ENCODE data around the gene JAML.

The JAML gene

DNA sequence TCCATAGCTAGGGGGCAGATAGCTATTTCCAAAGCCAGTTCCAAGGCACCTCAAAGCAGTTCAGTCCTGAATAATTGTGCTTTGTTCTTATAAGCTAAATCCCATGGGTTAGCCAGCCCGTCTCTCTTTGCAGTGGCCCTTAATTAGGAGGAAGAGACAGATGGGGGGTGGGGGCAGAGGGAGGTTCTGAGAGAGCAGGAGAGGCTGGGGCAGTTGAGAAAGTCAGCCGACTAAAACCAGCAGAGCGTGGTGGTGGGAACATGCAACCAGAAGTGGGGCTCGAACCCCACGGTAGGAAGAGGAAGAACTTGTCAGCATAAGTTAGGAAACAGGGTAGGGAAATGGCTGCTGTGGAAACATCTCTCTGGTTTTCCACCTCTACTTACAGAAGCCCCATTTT, 61.3 kb downstream of the JAML start:
- DNase-seq = no peak

- no peak for DNase-seq
These were observed 62.0 kb downstream of the JAML start for GRCh38 chr11:118162846-118163245.

GRCh38 chr11:118161786-118162185, 63.0 kb downstream of the JAML start:
- DNase-seq = no peak

DNA sequence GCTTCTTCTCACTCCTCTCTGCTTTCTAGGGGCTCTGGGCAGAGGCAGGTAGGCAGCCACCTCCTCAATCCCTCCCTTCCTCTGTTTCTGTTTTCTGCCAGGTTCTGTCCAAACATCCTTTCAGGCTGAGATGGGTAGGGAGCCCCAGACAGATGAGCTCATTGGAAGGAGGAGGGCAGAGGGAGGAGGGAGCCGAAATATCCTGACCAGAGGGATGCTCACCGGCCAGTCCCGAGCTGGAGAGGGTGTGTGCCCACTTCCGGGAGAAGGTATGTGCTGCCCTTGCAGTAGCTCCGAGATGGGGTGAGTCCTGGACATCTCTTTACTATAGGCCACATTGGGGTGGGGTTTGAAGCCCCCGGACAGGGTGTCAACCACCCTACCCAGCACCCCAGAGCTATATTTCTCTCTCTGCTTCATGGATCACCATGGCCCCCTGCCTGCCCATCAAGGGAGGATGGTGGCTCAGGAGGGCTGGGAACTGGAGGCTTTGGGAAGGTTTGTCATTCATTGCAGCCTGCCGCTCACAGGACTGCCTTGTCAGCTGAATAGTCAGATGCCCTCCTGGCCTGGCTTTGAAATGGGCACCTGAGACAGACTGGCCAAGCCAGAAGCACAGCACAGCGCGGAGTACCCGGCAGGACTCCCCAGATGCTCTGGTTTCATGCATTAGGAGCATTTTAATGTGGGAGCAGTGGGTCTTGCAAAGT, 67.5 kb downstream of the JAML start:
- DNase-seq = no peak

- no peak for DNase-seq
These were observed 68.2 kb downstream of the JAML start for GRCh38 chr11:118156531-118157185.

DNA sequence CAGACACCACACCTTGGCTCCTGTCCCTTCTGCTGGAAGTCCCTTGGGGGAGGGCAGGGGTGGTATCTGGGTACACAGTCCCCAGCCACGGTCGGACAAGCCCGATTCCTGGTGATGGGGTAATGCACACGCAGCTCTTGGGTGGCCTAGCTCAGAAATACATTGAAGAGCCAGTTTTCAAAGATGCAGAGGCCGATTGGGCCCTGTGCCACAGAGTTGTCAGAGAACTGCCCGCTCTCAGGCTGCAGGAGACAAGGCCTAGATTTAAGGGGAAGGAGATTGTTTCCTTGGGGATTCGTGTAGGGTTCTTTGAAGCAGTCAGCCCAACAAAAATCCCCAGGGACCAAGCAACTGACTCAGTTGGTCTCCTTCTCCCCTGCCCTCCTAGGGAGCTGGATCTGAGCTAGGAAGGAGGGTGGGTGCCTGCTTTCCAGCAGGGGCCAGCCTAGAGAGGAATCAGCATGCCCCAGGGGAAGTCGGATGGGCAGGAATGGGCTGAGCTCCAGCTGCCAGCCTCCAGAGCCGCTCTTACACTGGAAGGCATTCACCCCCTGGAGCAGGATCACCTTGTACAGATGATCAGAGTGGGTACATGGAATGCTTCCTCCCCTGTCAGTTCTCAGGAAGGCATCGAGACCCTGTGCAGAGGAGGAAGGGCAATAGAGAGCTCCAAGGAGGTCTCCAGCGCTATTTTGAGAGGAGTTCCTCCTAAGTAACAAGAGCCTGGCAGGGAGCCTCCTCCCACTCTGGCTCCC, 68.9 kb downstream of the JAML start:
- no peak for DNase-seq

- no peak for DNase-seq
These were observed 70.2 kb downstream of the JAML start for GRCh38 chr11:118154641-118155040.

DNA sequence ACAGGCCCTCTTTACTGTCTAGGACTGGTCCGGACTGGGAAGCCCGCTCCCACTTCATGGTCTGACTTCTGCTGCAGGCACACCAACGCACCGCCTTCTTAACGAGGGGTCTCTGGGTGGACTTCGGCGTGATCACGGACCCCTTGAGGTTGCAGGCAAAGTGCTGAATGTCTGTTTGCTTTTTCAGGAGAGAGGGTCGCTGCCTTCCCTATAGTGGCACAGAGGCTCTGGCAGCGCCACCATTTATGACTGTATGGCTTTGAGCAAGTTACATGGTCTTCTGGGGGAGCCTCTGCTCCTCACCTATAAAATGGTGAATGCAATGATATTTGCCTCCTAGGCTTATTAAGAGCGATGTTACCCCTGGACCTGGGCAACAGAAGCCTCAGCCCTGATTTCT, 70.8 kb downstream of the JAML start:
- DNase-seq = no peak

- DNase-seq = no peak
These were observed 71.3 kb downstream of the JAML start for GRCh38 chr11:118153516-118153915.

GRCh38 chr11:118152552-118153471, 72.0 kb downstream of the JAML start, which contains the start of gene SCN4B:
Gene SCN4B (minus strand): TSS chr11:118152823. CDS start chr11:118152673, 150 bp downstream.
- peak; percentile 23 for DNase-seq

GRCh38 chr11:118152020-118152551, 72.7 kb downstream of the JAML start:
- DNase-seq = no peak

GRCh38 chr11:118151431-118151830, 73.4 kb downstream of the JAML start:
- DNase-seq = no peak

DNA sequence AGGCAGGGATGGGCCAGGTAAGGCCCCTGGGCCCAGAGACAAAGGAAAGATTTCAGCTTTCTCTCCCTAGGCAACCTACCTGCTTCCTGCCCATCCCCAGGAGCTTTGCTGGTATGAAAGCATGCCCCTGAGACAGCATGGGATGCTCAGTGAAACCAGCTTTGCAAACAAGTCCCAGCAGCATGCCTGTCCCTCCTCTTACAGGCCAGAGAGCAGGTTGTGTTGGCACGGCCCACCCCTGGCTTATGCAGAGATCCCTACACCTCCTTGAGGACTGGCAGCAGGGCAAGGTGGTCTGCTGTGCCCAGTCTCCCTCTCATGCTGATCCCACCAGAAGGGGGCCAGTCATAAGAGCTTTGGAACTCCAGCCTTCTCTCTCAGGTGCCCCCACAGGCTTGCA, 75.3 kb downstream of the JAML start:
- DNase-seq = no peak

GRCh38 chr11:118148856-118149255, 76.0 kb downstream of the JAML start:
- DNase-seq = no peak

DNA sequence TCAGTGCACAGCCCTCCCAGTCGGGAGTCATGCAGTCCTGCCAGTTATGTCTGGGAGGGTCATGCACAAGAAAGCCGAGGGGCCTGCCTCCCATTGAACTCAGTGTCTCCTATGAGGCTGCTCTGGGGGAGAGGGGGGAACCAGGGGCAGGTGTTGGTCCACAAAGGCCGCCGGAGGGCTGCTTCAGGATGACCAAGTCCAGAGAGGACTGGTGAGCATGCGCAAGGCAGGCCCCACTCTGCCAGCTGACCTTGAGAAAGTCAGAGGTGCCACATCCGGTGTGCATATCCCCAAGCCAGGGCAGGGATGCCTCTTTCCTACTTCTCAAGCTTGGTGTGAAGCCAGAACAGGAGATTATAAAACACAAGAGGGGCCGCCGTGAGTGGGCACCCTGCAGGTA, 76.6 kb downstream of the JAML start:
- DNase-seq = no peak

DNA sequence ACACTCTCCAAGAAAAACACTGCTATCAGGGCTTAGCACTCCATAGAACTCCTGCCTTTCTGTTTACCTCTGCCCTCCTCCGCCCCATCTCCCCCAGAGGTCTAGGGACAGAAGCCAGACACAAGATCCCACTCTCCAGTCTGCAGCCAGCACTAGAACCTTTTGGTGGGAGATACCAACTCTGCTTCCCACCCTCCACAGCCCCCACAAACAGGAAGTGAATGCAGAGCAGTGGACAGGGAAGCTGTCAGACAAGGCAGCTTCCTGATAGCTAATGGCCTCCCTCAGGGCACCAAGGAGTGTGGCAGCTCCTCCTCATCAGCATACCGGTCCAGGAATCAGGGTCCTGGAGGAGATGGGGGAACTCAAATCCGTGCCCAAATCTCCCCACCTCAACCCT, 77.3 kb downstream of the JAML start:
- DNase-seq = no peak

- DNase-seq = no peak
These were observed 78.3 kb downstream of the JAML start for GRCh38 chr11:118146554-118146953.

GRCh38 chr11:118145285-118146227, 79.3 kb downstream of the JAML start:
- no peak for DNase-seq

- no peak for DNase-seq
These were observed 80.2 kb downstream of the JAML start for GRCh38 chr11:118144301-118145268.

Data from NCI-H1436 treated with DMSO at 0.1 percent for 48 hours (cell line).